ENCODE measurements around the gene SLC1A2.

The SLC1A2 gene

DNA sequence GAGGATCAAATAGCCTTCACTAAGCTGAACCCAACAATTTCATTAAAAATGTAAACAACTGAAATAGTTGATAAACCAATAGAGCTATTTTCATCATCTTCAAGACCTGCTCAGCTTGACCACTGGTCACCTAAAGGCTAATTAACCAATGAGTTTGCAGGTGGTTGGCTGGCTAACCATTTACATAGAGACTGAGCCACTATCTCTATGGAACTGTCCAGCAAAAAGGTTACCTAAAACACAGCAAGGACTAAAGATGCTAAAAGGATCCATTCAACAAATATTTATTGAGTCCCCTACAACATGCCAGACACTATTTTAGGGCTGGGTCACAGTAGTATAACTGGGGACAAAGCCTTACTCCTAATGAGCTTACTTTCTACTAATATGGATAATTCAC, 156.6 kb downstream of the SLC1A2 start:
- DNase-seq: no peak

DNA sequence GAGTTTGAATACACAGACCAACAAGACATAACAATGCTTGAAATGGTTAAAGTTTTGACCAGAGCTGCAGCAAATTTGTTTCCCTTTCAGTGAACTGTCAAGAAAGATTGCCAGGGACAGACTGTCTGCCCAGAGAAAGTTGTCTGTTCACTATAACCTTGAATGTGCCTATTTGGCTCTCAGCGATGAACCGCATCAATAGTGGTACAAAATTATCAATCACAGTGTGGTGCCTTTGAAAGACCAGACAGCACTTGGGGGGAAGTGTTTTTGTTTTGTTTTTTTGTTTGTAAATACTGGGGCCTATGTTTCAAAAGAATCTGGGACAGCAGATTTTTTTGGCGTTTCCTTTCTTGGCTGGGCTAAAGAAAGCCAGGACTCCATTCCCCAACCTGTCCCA, 157.3 kb downstream of the SLC1A2 start:
- DNase-seq: no peak

DNA sequence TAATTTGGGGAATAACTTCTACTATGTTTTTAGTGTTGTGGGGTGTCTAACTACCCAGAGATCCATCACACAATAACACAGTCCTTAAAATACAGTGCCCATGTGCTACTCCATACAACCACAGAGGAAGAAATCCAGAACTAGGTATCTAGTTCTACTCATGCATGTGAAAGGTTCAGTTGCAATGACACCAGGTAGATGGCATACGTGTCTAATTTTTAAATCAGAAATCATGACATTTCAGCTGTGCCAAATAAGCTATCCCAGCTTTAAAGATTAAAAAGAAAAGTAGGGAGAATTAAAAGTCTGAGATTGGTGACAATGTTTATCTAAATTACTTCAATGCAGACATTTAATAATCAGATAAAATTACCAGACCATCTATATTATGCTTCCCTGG, 158.2 kb downstream of the SLC1A2 start:
- DNase-seq: no peak

DNA sequence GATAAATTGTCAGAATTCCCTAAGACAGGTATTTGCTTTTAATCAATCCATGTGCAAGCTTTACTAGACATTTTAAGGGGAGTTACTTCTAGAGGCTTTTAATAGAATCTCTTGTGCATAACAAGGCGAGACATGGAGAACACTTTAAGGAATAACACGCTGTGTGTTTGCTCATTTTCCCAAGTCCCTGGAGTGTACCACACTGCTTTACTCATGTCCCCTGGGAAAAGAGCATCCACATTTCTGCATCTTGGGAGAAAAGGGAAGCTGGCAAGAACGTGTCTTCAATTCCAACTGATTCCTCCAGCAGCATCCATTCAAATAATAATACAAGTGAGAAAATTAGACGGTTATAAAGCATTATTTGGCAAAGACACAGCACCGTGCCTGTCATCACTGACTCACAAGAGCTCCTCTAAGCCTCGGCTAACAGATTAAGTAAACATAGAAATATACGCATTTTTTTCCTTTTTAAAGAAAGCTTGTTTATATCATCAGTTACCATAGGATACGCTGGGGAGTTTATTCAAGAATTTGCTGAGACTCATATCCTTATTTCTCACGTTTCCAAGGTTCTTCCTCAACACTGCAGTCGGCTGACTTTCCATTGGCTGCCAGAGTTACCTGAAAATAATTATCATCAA, 158.9 kb downstream of the SLC1A2 start:
- DNase-seq: no peak

GRCh38 chr11:35259529-35259928, 159.8 kb downstream of the SLC1A2 start:
- DNase-seq: no peak

- DNase-seq: no peak
These were observed 162.1 kb downstream of the SLC1A2 start for GRCh38 chr11:35257281-35257680.

- no peak for DNase-seq
These were observed 163.1 kb downstream of the SLC1A2 start for GRCh38 chr11:35256296-35256695.

- no peak for DNase-seq
These were observed 163.8 kb downstream of the SLC1A2 start for GRCh38 chr11:35255514-35255913.

GRCh38 chr11:35253237-35253636, 166.1 kb downstream of the SLC1A2 start:
- no peak for DNase-seq

- DNase-seq: no peak
These were observed 168.7 kb downstream of the SLC1A2 start for GRCh38 chr11:35250621-35251020.

DNA sequence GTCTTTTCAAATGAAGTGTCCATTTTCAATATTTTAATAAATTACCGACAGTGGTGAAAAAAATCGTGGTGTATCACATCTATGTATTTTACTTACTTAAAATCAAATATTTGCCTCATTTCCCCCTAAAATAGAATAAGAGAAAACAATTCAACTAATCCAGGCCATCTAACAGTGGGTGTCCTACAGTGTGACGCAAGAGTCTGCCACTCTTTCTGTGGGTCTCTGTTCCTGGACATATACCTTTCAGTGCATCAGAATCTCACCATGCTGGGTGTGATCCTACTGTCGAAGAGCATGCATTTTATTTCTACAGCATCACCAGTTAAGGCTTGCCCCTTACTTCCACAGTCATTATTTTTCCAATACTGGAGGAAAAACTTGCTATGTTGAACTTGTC, 169.2 kb downstream of the SLC1A2 start:
- no peak for DNase-seq

DNA sequence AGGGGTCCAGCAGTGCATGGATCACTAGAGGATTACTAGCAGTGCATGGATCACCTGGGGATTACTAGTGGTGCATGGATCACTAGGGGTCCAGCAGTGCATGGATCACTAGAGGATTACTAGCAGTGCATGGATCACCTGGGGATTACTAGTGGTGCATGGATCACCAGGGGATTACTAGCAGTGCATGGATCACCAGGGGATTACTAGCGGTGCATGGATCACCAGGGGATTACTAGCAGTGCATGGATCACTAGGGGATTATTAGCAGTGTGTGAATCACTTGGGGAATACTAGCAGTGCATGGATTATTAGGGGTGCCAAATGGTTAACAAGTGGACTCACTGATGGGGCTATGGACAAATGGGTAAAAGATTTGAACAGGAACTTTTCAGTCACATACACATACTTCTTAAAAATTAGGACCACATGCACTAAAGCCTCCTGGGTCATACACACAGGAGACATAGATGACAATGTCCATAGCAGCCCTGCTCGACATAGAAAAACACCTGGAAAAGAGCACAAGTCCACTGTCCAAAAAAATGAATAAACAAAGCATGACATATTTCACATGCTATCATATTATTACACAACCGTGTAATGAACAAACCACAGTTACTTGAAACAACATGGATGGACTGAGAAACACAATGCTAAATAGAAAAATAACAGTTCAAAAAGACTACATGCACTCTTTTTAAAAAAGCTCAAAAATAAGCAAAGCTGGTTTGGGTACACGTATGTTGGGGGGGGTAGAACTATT, 170.6 kb downstream of the SLC1A2 start:
- DNase-seq: no peak

DNA sequence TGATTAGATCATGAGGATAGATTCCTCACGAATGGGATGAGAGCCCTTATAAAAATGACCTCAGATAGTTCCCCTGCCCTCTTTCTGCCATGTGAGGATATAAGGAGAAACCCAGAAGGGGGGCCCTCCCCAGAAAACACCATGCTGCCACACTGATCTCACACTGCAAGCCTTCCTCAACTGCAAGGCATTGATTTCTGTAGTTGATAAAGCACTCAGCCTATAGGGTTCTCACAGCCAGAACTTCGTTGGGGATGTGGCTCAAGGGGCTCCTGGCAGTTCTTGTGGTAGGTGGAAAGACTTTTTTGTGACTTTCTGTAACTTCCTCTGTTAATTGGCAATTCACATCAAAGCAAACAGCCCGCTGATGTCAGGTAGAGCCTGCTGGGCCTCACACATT, 171.5 kb downstream of the SLC1A2 start:
- DNase-seq: no peak

DNA sequence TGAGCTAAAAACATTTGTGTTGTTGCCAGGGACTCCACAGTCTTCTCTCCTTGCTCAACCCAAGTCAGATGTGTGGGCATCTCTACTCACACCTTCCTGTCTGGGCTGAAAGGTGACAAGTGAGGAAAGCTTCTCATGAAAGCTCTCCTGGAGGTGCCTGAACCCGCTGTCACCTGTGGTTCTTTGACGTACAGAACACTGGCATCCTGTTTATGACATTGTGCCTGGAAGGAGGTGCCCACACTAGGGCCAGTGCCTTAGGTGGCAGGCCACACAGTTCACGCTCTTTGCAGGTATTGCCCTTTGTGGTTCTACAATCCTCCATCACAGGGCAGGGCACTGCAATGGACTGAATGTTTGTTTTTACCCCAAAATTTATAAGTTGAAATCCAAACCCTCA, 171.9 kb downstream of the SLC1A2 start:
- peak; percentile 18 for DNase-seq

DNA sequence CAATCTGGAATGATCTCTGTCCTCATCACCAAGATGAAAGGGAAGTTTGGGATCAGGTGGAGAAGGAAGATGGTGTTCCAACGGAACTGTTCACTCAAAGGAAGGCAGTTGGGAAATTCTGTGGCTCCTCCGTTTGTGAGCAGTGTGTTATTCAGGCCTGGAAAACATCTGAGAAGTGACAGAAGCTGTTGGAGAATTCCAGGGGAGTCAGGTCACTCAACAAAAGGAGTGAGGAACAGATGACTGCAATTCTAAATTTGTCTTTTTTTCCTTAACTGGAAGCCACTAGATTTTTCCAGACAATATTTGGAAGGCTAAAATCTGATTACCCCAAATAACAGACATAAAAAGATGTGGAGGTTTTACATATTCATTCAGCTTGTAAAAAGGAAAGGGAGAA, 172.6 kb downstream of the SLC1A2 start:
- no peak for DNase-seq

GRCh38 chr11:35245786-35246185, 173.6 kb downstream of the SLC1A2 start:
- no peak for DNase-seq

DNA sequence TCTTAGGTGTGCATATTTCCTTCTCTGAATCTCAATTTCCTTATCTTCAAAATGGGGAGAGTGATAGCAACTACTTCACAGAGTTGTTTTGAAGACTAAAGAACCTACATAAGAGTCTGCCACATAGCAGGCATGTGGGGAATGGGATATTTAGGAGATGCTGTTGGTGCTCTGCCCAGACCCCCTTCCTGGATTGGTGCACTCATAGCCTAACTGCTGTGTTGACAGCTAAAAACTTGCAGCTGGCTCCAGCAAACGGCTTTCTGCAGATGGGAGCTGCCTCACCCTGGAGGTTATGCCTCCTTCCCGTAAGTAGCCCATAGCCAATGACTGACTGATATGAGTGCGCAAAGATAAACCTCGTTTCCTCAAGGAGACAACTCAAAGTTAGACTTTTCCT, 174.3 kb downstream of the SLC1A2 start:
- no peak for DNase-seq

DNA sequence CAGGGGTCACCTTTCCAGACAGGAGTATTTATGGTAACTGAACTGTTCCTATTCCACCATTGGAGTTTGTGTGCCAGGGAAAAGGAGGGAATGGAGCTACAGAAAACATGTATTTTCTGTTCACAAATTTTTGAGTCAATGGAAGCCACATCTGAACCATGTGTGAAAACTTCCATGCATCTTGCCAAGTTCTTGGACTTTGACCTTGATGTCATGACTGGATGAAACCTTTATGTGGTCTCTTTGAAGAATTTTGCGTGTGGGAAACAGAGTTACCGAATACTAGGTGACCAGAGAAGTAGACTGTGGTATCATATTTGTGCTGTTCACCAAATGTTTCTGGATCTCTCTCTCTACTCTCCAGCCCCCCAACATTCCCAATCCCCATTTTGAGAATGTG, 175.6 kb downstream of the SLC1A2 start:
- no peak for DNase-seq

- no peak for DNase-seq
These were observed 176.7 kb downstream of the SLC1A2 start for GRCh38 chr11:35242412-35243242.

GRCh38 chr11:35241531-35241930, 177.8 kb downstream of the SLC1A2 start:
- DNase-seq: no peak

- no peak for DNase-seq
These were observed 178.3 kb downstream of the SLC1A2 start for GRCh38 chr11:35241083-35241482.

DNA sequence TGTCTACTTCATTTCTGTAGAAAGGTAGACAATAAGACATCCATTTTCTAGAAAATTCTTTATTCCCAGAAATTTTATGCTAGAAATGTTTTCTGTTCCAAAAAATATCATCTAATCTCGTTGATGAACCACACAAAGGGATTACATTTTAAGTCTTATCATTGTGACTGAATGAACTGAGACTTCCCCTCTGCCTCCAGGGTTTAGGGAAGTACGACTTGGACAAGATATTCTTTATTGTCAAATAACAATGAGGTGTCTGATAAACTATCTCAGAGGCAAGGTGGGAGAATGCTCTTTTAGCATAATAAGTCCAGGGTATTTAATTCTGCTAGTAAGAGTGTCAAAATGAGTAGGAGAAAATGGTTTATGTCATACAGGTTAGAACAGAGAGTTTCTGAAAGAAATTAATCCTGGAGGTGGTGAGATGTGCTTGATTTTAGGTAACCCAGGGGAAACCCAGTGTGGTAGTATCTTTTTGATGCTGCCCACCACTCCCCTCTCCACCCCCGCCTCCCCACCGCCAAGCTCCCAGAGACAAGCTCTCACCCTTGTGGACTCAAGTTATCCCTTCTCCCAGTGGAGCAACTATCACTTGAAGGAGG, 179.8 kb downstream of the SLC1A2 start:
- no peak for DNase-seq

GRCh38 chr11:35238882-35239281, 180.5 kb downstream of the SLC1A2 start:
- no peak for DNase-seq
